EL (cell line): Measurements from ENCODE around the gene COL4A1.
"Not testable (repeated sequence)": the region's sequence is repeated elsewhere in the genome, so short reads cannot be mapped to it uniquely, and the experiment has no call there.

Experiments used
- DNase-seq: peaks from one replicate; pipeline ENCODE4 v3.0.0-alpha.2; 2016

The COL4A1 gene

GRCh38 chr13:110126391-110126961 lies 180.5 kb downstream of the COL4A1 start:
- peak; percentile 94 for DNase-seq

GRCh38 chr13:110125613-110126272 lies 181.2 kb downstream of the COL4A1 start:
- DNase-seq: no peak

DNA sequence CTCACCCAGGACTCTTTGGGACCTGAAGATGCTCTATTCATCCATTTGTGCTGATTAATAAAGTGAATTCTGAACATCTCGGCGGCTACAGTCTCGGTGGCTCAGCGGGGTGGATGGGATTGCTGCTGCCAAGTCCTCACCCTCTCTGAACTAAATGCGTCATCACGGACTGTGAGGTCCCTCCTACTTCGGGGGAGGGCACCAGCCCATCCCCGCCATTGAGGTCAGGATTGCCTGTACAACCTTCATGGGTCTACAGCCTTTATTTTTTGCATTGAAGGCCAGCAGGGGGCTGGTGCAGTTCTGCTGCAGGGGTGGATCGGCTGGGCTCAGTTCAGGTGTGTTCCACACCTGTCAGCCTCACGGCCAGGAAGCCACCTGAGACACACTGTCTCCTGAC lies 181.8 kb downstream of the COL4A1 start:
- no peak for DNase-seq

GRCh38 chr13:110124201-110124940 lies 182.6 kb downstream of the COL4A1 start:
- DNase-seq: no peak

DNA sequence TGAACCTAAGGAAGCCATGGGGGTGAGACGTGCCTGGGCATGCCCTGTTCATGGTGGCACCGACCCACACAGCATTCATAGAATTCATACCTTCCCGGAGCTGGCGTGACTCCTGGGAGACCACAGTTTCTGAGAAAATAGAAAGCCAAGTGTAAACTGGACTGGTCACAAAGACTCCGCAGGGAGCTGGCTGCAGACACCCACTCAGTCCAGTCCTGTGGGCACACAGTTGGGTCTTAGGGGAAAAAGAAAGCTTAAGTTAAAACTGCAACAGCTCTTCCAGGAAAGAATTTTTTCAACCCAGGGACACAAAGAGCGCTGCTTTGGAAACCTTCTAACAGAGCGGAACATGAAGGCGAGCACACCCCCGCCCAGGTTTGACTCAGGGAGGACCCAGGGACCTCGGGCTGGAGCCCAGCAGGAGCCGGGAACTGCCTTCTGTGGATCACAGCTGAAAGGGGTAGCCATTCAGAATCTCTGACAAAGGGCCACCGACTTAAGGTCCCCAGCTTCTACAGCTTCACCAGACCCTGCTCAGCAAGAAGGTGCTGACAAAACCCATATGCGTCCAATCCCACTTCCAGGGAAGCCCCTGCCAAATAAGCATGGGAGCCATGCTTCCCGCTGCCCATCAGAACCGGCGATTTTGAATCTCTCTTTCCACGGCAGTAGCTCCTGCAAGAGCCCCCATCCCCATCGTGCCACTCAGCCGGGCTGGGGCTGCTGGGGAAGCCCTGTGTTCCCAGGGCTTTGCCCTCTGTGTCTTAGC lies 183.7 kb downstream of the COL4A1 start:
- no peak for DNase-seq

- DNase-seq: no peak
Measured at GRCh38 chr13:110121422-110122083, 185.4 kb downstream of the COL4A1 start.

- no peak for DNase-seq
Measured at GRCh38 chr13:110119935-110120905, 186.7 kb downstream of the COL4A1 start.

DNA sequence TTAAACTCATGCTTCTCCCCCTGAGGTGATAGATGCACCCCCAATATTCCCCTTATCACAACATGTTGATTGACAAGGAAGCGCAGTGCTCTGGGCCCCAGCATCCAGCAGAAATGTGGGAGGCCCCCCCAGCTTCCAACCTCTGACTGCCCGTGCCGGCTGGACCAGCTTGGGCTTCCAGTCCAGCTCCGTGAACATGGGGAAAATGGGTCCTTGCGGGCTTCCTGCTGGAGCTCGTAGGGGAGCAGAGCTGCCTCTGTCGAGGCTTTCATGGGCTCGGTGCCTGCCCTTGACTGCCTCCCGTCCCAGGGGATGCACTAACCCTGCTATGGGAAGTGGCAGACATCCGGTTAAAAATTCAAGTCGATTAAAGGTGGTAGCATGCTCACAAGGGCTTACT lies 188.9 kb downstream of the COL4A1 start:
- no peak for DNase-seq

- DNase-seq: peak; percentile 64
Measured at GRCh38 chr13:110116072-110116487, 190.9 kb downstream of the COL4A1 start.

- no peak for DNase-seq
Measured at GRCh38 chr13:110115591-110115990, 191.4 kb downstream of the COL4A1 start.

DNA sequence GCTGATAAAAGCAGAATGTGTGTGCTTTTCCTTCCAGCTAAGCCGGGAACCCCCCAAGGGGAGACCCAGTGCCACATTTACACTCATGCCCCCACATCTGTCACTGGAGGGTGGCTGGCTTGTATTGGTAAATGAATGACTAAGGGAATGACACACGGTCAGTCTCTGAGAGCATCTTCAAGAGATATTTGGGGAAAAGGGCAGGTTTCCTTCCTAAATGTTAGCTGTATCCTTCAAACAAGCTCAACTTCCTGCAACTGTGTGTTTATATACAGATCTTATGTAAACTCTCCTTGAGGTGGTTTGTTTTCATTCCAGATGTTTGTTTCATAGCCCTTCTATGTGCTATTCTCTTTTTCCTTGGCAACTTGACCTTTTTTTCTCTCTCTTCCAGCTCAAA lies 192.6 kb downstream of the COL4A1 start:
- DNase-seq: no peak

- peak; percentile 63 for DNase-seq
Measured at GRCh38 chr13:110113284-110113764, 193.6 kb downstream of the COL4A1 start.

DNA sequence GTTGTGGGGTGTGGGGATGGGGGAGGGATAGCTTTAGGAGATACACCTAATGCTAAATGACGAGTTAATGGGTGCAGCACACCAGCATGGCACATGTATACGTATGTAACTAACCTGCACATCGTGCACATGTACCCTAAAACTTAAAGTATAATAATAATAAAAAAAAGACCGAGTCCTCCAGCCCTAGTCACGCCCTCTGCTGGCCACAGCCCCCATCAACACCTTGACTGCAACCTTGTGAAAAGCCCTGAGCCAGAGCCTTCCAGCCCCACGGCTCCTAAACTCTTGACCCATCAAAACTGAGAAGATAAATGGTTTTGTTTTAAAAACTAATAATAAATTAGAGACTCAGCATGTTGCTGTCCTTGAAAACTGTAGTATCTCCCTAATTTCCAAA lies 194.6 kb downstream of the COL4A1 start:
- DNase-seq: not testable (repeated sequence)

- no peak for DNase-seq
Measured at GRCh38 chr13:110110783-110111182, 196.2 kb downstream of the COL4A1 start.

GRCh38 chr13:110109910-110110309 lies 197.0 kb downstream of the COL4A1 start:
- DNase-seq: peak; percentile 79

- no peak for DNase-seq
Measured at GRCh38 chr13:110109140-110109783, 197.7 kb downstream of the COL4A1 start.

DNA sequence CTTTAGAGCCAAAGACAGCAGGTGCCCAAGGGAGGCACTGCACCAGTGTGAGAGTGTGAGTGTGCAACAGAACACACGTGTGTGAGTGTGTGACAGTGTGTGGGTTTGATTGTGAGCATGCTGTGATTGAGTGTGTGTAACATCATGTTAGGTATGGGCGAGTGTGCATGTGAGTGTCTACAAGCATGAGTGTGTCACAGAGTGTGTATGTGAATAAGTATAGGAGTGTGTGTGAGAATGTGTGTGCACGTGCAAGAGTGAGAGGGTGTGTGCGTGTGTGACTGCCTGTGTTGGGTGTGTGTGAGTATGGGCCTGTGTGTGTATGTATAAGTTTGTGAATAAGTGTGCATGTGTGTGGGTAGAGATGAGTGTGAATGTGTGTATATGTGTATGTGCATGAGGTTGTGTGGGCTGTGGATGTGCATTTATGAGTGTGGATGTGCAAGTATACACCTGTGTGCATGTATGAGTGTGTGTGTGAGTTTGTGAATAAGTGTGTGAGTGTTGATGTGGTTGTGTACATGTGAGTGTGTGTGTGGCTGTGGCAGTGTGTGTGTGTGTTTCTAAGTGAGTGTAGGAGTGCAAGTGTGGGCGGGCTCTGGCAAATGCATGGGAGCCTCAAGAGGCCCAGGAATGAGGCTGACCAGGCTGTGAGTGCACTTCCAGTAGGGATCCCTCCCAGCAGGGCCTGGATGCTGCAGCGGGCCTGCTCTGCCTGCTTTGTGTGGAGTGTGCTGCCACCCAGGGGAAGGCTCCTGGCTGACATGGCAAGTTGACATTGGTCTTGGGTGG lies 198.4 kb downstream of the COL4A1 start:
- DNase-seq: peak; percentile 84

- no peak for DNase-seq
Measured at GRCh38 chr13:110107568-110108347, 199.2 kb downstream of the COL4A1 start.

DNA sequence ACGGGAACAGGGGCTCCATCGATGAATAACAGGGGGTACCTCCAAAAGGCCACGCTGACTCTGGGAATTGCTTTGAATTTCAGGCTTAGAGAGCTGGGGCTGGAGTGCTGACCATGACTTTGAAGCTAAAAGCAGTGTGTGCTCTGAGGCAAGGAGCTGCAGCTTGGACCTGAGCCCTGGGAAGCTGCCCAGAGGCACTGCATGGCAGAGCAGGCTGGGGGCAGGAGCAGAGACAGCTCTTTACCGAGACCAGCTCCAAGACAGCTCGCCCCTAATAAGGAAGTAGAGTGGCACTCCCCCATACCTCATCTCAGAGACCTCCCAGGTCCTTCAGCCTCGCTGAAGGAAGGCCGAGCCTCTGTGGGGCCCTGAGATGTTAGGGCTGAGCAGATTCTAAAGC lies 200.2 kb downstream of the COL4A1 start:
- DNase-seq: no peak
